C4-2B (cell line): ENCODE results near the gene DGKI.

Experiments used
- ZFX ChIP-seq: fragments of 450-650 bp; IDR thresholded peaks from 2 replicates; pipeline ENCODE4 v1.6.1; 2017
- TF ChIP-seq, protein P1 (sequence below): fragments of 450-650 bp; conservative IDR thresholded peaks from 2 replicates; pipeline ENCODE4 v1.5.1; 2017; ENCODE audit warnings: mild to moderate bottlenecking

DNA sequence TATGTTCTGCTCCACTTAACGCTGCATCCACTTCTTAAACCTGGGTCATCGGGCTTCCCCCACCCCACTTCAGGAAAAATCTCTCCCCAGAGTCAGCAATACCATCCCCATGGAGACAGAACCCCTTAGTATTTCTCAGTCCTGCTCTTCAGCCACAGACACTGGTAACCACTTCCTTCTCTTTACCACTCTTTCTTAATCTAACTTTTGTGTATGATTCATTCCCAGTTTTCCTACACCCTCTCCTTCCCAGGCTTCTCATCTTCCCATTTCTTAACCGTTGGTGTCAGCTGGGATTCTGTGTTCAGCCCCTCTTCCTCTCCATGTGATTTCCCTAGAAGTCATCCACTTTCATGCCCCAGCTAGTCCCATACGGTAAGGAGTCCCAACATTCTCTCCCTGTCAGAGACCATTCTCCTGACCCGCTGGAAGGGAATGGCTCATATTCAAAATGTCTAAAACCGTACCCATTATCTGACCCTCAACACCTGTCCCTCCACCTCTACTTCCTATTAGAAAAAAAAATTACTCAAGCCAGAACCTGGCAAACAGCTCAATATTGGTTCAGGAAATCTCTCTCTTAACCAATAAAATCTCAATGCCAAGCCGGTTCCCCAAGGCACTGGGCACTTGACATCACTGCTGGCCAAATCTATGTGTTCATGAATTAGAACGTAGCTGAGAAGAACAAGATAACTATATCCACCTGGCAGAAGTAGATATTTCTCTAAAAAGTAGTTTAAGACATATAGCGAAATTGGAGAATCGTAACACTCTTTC lies 89.4 kb downstream of the DGKI start:
- TF ChIP-seq, protein P1, sequence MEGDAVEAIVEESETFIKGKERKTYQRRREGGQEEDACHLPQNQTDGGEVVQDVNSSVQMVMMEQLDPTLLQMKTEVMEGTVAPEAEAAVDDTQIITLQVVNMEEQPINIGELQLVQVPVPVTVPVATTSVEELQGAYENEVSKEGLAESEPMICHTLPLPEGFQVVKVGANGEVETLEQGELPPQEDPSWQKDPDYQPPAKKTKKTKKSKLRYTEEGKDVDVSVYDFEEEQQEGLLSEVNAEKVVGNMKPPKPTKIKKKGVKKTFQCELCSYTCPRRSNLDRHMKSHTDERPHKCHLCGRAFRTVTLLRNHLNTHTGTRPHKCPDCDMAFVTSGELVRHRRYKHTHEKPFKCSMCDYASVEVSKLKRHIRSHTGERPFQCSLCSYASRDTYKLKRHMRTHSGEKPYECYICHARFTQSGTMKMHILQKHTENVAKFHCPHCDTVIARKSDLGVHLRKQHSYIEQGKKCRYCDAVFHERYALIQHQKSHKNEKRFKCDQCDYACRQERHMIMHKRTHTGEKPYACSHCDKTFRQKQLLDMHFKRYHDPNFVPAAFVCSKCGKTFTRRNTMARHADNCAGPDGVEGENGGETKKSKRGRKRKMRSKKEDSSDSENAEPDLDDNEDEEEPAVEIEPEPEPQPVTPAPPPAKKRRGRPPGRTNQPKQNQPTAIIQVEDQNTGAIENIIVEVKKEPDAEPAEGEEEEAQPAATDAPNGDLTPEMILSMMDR, result no peak
- no peak for TF ChIP-seq ZFX
